ENCODE results near the gene ACADVL.

ACADVL gene

GRCh38 chr17:7262192-7262934 is 42.6 kb downstream of the ACADVL start, which contains the start of gene CLDN7:
TSS of gene CLDN7 (minus strand) at chr17:7262478. CDS start at chr17:7262043, 435 bp downstream.
- H2AFZ ChIP-seq (ENCODE audit: low read depth, low read length, severe bottlenecking): no peak within 1 kb of the TSS
- no peaks in the 10 kb centered on the region for H3K79me2 ChIP-seq (ENCODE audit: insufficient read depth, low read length)
- no peaks in the 10 kb centered on the region for H3F3A ChIP-seq (ENCODE audit: insufficient read depth)
- H3K9me2 ChIP-seq (replicated peaks; ENCODE audit: insufficient read depth, low read length): no peaks in the 10 kb centered on the region
- H3K27ac ChIP-seq (ENCODE audit: low read depth, low read length): no peak within 1 kb of the TSS
- H3K4me2 ChIP-seq (ENCODE audit: low read depth, low read length, poor library complexity, severe bottlenecking): no peak within 1 kb of the TSS
- no peaks in the 10 kb centered on the region for H3K27me3 ChIP-seq (ENCODE audit: low read length)
- H3K9me3 ChIP-seq (ENCODE audit: insufficient read depth, low read length): no peaks in the 10 kb centered on the region
- H4K20me1 ChIP-seq (ENCODE audit: low read depth, low read length): no peaks in the 10 kb centered on the region
- TF ChIP-seq CTCF (IDR thresholded peaks at IDR 0.05; ENCODE audit: insufficient read depth, low read length, poor library complexity, severe bottlenecking): no peak
- TF ChIP-seq EZH2phosphoT487 (conservative IDR thresholded peaks at IDR 0.05; ENCODE audit: low read length): no peak
- H3K4me3 ChIP-seq (ENCODE audit: insufficient read depth, low read length, poor library complexity, severe bottlenecking): no peak within 1 kb of the TSS
- H3K36me3 ChIP-seq (ENCODE audit: low read length): 0 out of 2 replicates have a peak, but pooled peaks cover 2% of the 10 kb centered on the region
- H3K9ac ChIP-seq (ENCODE audit: low read length): no peak within 1 kb of the TSS

- no peaks in the 10 kb centered on the region for H4K20me1 ChIP-seq (ENCODE audit: low read depth, low read length)
- H3K27me3 ChIP-seq (ENCODE audit: low read length): no peaks in the 10 kb centered on the region
- H3K4me2 ChIP-seq (ENCODE audit: low read depth, low read length, poor library complexity, severe bottlenecking): no peak overlapping the region
- H3K9me2 ChIP-seq (replicated peaks; ENCODE audit: insufficient read depth, low read length): no peaks in the 10 kb centered on the region
- H3F3A ChIP-seq (ENCODE audit: insufficient read depth): no peaks in the 10 kb centered on the region
- 0 out of 2 replicates have a peak, but pooled peaks cover 2% of the 10 kb centered on the region for H3K36me3 ChIP-seq (ENCODE audit: low read length)
- H3K79me2 ChIP-seq (ENCODE audit: insufficient read depth, low read length): no peaks in the 10 kb centered on the region
- H3K9ac ChIP-seq (ENCODE audit: low read length): no peak overlapping the region
- H3K27ac ChIP-seq (ENCODE audit: low read depth, low read length): no peak overlapping the region
- no peak overlapping the region for H2AFZ ChIP-seq (ENCODE audit: low read depth, low read length, severe bottlenecking)
- TF ChIP-seq EZH2phosphoT487 (conservative IDR thresholded peaks at IDR 0.05; ENCODE audit: low read length): no peak
- no peak for TF ChIP-seq CTCF (IDR thresholded peaks at IDR 0.05; ENCODE audit: insufficient read depth, low read length, poor library complexity, severe bottlenecking)
- H3K4me3 ChIP-seq (ENCODE audit: insufficient read depth, low read length, poor library complexity, severe bottlenecking): no peak overlapping the region
- no peaks in the 10 kb centered on the region for H3K9me3 ChIP-seq (ENCODE audit: insufficient read depth, low read length)
These were observed 43.4 kb downstream of the ACADVL start for GRCh38 chr17:7262935-7263800.

GRCh38 chr17:7263801-7264078 is 44.0 kb downstream of the ACADVL start:
- Histone ChIP-seq H3K27ac (ENCODE audit: low read depth, low read length) (no peak overlapping the region), H3K4me3 (ENCODE audit: insufficient read depth, low read length, poor library complexity, severe bottlenecking) (no peak overlapping the region), H3K27me3 (ENCODE audit: low read length) (no peaks in the 10 kb centered on the region), H3K9me3 (ENCODE audit: insufficient read depth, low read length) (no peaks in the 10 kb centered on the region), H2AFZ (ENCODE audit: low read depth, low read length, severe bottlenecking) (no peak overlapping the region), H4K20me1 (ENCODE audit: low read depth, low read length) (no peaks in the 10 kb centered on the region), H3F3A (ENCODE audit: insufficient read depth) (no peaks in the 10 kb centered on the region), H3K79me2 (ENCODE audit: insufficient read depth, low read length) (no peaks in the 10 kb centered on the region), H3K9ac (ENCODE audit: low read length) (no peak overlapping the region), H3K9me2 (replicated peaks; ENCODE audit: insufficient read depth, low read length) (no peaks in the 10 kb centered on the region), H3K4me2 (ENCODE audit: low read depth, low read length, poor library complexity, severe bottlenecking) (no peak overlapping the region), H3K36me3 (ENCODE audit: low read length) (no peaks in the 10 kb centered on the region)
- TF ChIP-seq CTCF (IDR thresholded peaks at IDR 0.05; ENCODE audit: insufficient read depth, low read length, poor library complexity, severe bottlenecking): no peak
- no peak for TF ChIP-seq EZH2phosphoT487 (conservative IDR thresholded peaks at IDR 0.05; ENCODE audit: low read length)
